K562 (cell line): ENCODE results near the gene ANKRD11. TPM values are rescaled to one million over a fixed set of nuclear protein-coding genes. Genes with fewer than 3 reads are reported as not detected.

Experiments
- CEBPB ChIP-seq: fragments of 450-650 bp; IDR thresholded peaks from 2 replicates; pipeline ENCODE4 v1.6.1; 2016; ENCODE audit warnings: missing genetic modification characterization, missing compliant biosample characterization
- CEBPG ChIP-seq, 3 experiments: fragments of 200-800 bp in 1 of 3; sonication (Bioruptor generic) in 1 of 3; sonication (generic) in 1 of 3; formaldehyde crosslinking in 1 of 3; IDR thresholded peaks in 2 of 3; conservative IDR thresholded peaks in 1 of 3; 2 replicates each; pipeline versions ENCODE4 v1.6.1 to v1.8.0; 2016 to 2022; ENCODE audit warnings: missing compliant biosample characterization in 2 of 3, missing genetic modification characterization in 2 of 3, mild to moderate bottlenecking in 1 of 3, missing genetic modification reagents in 1 of 3
- CTCF ChIP-seq, 3 experiments: IDR thresholded peaks in 2 of 3; conservative IDR thresholded peaks in 1 of 3; 2 replicates each; pipeline ENCODE4 v1.5.1; 2011 to 2012; ENCODE audit warnings: low read length in 3 of 3, mild to moderate bottlenecking in 3 of 3, control low read depth in 2 of 3, improper control_type of control experiment in 1 of 3, inconsistent platforms in 1 of 3, low read depth in 1 of 3, mixed read lengths in 1 of 3, moderate library complexity in 1 of 3; ENCODE audit not compliant: insufficient read depth in 2 of 3
- CXXC5 ChIP-seq: fragments of 250-450 bp; sonication (Bioruptor Pico); IDR thresholded peaks from 2 replicates; pipeline ENCODE4 v1.8.0; 2022; ENCODE audit warnings: inconsistent platforms, mild to moderate bottlenecking, moderate library complexity
- ELF2 ChIP-seq: fragments of 250-450 bp; sonication (Bioruptor Pico); IDR thresholded peaks from 2 replicates; pipeline ENCODE4 v1.5.0; 2021; ENCODE audit warnings: mild to moderate bottlenecking
- HDAC1 ChIP-seq, 2 experiments: fragments of 450-650 bp; IDR thresholded peaks; 2 replicates each; pipeline ENCODE4 v1.6.1; 2016 to 2017; ENCODE audit warnings: inconsistent platforms in 1 of 2, mild to moderate bottlenecking in 1 of 2, moderate library complexity in 1 of 2
- HNRNPK ChIP-seq: fragments of 200-400 bp; formaldehyde crosslinking; IDR thresholded peaks from one replicate; pipeline ENCODE4 v1.6.1; 2018; ENCODE audit warnings: mild to moderate bottlenecking, low read depth, low read length; ENCODE audit not compliant: poor library complexity, severe bottlenecking
- KAT7 ChIP-seq: sonication (generic); formaldehyde crosslinking; IDR thresholded peaks from 2 replicates; pipeline ENCODE4 v1.8.0; 2022; ENCODE audit warnings: missing genetic modification reagents, mild to moderate bottlenecking, borderline replicate concordance
- NRF1 ChIP-seq, 2 experiments: fragments of 450-650 bp; IDR thresholded peaks in 1 of 2; conservative IDR thresholded peaks in 1 of 2; 2 replicates each; pipeline ENCODE4 v1.6.1; 2014; ENCODE audit warnings: mild to moderate bottlenecking in 2 of 2
- PTBP1 ChIP-seq: fragments of 200-400 bp; formaldehyde crosslinking; IDR thresholded peaks from 2 replicates; pipeline ENCODE4 v1.6.1; 2017; ENCODE audit warnings: low read depth, low read length
- SMAD4 ChIP-seq: fragments of 250-450 bp; sonication (Bioruptor Pico); conservative IDR thresholded peaks from 2 replicates; pipeline ENCODE4 v1.8.0; 2021; ENCODE audit warnings: inconsistent platforms, mild to moderate bottlenecking, moderate library complexity
- SPI1 ChIP-seq: IDR thresholded peaks from 2 replicates; pipeline ENCODE4 v1.6.1; 2011; ENCODE audit warnings: low read depth, low read length, control low read depth, borderline replicate concordance
- TFAM ChIP-seq: fragments of 250-450 bp; sonication (Bioruptor Pico); conservative IDR thresholded peaks from 2 replicates; pipeline ENCODE4 v1.5.0; 2021; ENCODE audit warnings: mild to moderate bottlenecking, moderate library complexity
- ZNF449 ChIP-seq: fragments of 250-450 bp; sonication (Bioruptor Pico); IDR thresholded peaks from 2 replicates; pipeline ENCODE4 v1.8.0; 2022; ENCODE audit warnings: moderate library complexity, mild to moderate bottlenecking, inconsistent platforms
- ZNF707 ChIP-seq: fragments of 250-450 bp; sonication (Bioruptor Pico); conservative IDR thresholded peaks from 2 replicates; pipeline ENCODE4 v1.8.0; 2022; ENCODE audit warnings: inconsistent platforms, mild to moderate bottlenecking, moderate library complexity
- ZNF766 ChIP-seq: fragments of 200-800 bp; sonication (Bioruptor generic); conservative IDR thresholded peaks from 2 replicates; pipeline ENCODE4 v1.6.1; 2016; ENCODE audit warnings: missing genetic modification characterization, missing compliant biosample characterization
- polyA plus RNA-seq, 8 experiments: library from polyadenylated mRNA; depleted of rRNA in 4 of 8; stranded (reverse) in 5 of 8; unstranded in 3 of 8; fragments of >200 nt; fragmentation: Nextera tagmentation in 2 of 8; fragmentation: Illumina TruSeq in 1 of 8; extraction: Ambion mirVana in 2 of 8; extraction: Trizol in 1 of 8; gene quantifications; 2 replicates each; pipeline versions ENCODE4 v1.2.1 to v1.2.3, GENCODE V29; 2011 to 2014; ENCODE audit warnings: inconsistent platforms in 1 of 8, missing spikeins in 1 of 8
- total RNA-seq, 7 experiments: library from RNA; depleted of rRNA in 6 of 7; stranded (reverse); fragments of >200 nt in 6 of 7; fragmentation: Illumina TruSeq in 2 of 7; extraction: Trizol in 2 of 7; gene quantifications; 2 replicates each; pipeline versions ENCODE4 v1.2.1 to v1.2.3, GENCODE V29; 2011 to 2021; ENCODE audit warnings: low replicate concordance in 1 of 7
- TF ChIP-seq, protein P1 (sequence below), 2 experiments: fragments of 450-650 bp; IDR thresholded peaks; 2 replicates each; pipeline ENCODE4 v1.6.1; 2018; ENCODE audit warnings: mild to moderate bottlenecking in 2 of 2, low read depth in 1 of 2; ENCODE audit not compliant: partially characterized antibody in 2 of 2

Gene ANKRD11
- total and polyA plus RNA-seq, 9 of the 15 experiments (the other 6 are each of a cell fraction or from before 2014, with no cell fraction given): 4.7 to 126 (median 31.7) TPM

- TF ChIP-seq CTCF (IDR thresholded peaks at IDR 0.05 in 2 of 3, conservative IDR thresholded peaks at IDR 0.05 in 1 of 3; ENCODE audit: insufficient read depth in 2 of 3, low read depth in 1 of 3, low read length in 3 of 3) (peak in 2 of 3 experiments; percentile 33 to 34; a peak in 2 of 6 replicates), SPI1 (peak; percentile 54), PTBP1 (no peak), KAT7 (CRISPR knock-in tag) (peak; percentile 33; the same call in 1 of the 2 replicates), ELF2 (CRISPR knock-in tag) (no peak), CEBPB (peak; percentile 75), HNRNPK (no peak), ZNF707 (no peak), CXXC5 (peak; percentile 70), ZNF766 (0 out of 2 replicates have a peak, but pooled peaks have one; percentile 51), ZNF449 (CRISPR knock-in tag) (no peak), TFAM (CRISPR knock-in tag) (no peak), CEBPG (CRISPR knock-in tag; IDR thresholded peaks at IDR 0.05) (peak; percentile 96), CEBPG (tag; conservative IDR thresholded peaks at IDR 0.05 in 1 of 2, IDR thresholded peaks at IDR 0.05 in 1 of 2) (peak; percentile 93 to 95), SMAD4 (CRISPR knock-in tag) (peak; percentile 53; the same call in 1 of the 2 replicates), HDAC1 (IDR thresholded peaks at IDR 0.05) (peak in 1 of 2 experiments; percentile 88; a peak in 2 of 4 replicates), NRF1 (conservative IDR thresholded peaks at IDR 0.05 in 1 of 2, IDR thresholded peaks at IDR 0.05 in 1 of 2) (peak; percentile 91 to 92)
- TF ChIP-seq, protein P1, sequence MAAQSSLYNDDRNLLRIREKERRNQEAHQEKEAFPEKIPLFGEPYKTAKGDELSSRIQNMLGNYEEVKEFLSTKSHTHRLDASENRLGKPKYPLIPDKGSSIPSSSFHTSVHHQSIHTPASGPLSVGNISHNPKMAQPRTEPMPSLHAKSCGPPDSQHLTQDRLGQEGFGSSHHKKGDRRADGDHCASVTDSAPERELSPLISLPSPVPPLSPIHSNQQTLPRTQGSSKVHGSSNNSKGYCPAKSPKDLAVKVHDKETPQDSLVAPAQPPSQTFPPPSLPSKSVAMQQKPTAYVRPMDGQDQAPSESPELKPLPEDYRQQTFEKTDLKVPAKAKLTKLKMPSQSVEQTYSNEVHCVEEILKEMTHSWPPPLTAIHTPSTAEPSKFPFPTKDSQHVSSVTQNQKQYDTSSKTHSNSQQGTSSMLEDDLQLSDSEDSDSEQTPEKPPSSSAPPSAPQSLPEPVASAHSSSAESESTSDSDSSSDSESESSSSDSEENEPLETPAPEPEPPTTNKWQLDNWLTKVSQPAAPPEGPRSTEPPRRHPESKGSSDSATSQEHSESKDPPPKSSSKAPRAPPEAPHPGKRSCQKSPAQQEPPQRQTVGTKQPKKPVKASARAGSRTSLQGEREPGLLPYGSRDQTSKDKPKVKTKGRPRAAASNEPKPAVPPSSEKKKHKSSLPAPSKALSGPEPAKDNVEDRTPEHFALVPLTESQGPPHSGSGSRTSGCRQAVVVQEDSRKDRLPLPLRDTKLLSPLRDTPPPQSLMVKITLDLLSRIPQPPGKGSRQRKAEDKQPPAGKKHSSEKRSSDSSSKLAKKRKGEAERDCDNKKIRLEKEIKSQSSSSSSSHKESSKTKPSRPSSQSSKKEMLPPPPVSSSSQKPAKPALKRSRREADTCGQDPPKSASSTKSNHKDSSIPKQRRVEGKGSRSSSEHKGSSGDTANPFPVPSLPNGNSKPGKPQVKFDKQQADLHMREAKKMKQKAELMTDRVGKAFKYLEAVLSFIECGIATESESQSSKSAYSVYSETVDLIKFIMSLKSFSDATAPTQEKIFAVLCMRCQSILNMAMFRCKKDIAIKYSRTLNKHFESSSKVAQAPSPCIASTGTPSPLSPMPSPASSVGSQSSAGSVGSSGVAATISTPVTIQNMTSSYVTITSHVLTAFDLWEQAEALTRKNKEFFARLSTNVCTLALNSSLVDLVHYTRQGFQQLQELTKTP (IDR thresholded peaks at IDR 0.05; ENCODE audit: low read depth in 1 of 2, partially characterized antibody in 2 of 2): peak in 1 of 2 experiments; percentile 52
Measured at GRCh38 chr16:89489040-89489897, 1.1 kb downstream of the ANKRD11 start (continued).
